ENCODE data around the gene SERPINA4.

The SERPINA4 gene

GRCh38 chr14:94582199-94582750 lies 21.0 kb downstream of the SERPINA4 start:
- no peak overlapping the region for H3K4me3 ChIP-seq (ENCODE audit: low read depth, low read length)
- TF ChIP-seq CTCF (IDR thresholded peaks at IDR 0.05; ENCODE audit: borderline replicate concordance, insufficient read depth, low read depth, low read length): no peak

- no peak overlapping the region for H3K4me3 ChIP-seq (ENCODE audit: low read depth, low read length)
- TF ChIP-seq CTCF (IDR thresholded peaks at IDR 0.05; ENCODE audit: borderline replicate concordance, insufficient read depth, low read depth, low read length): no peak
Observed at GRCh38 chr14:94582851-94583250, 21.6 kb downstream of the SERPINA4 start.

- TF ChIP-seq CTCF (IDR thresholded peaks at IDR 0.05; ENCODE audit: borderline replicate concordance, insufficient read depth, low read depth, low read length): no peak
- H3K4me3 ChIP-seq (ENCODE audit: low read depth, low read length): no peak overlapping the region
Observed at GRCh38 chr14:94583557-94583956, 22.3 kb downstream of the SERPINA4 start.

- H3K4me3 ChIP-seq (ENCODE audit: low read depth, low read length): no peak overlapping the region
- TF ChIP-seq CTCF (IDR thresholded peaks at IDR 0.05; ENCODE audit: borderline replicate concordance, insufficient read depth, low read depth, low read length): no peak
Observed at GRCh38 chr14:94584591-94585280, 23.5 kb downstream of the SERPINA4 start.

- no peak for TF ChIP-seq CTCF (IDR thresholded peaks at IDR 0.05; ENCODE audit: borderline replicate concordance, insufficient read depth, low read depth, low read length)
- H3K4me3 ChIP-seq (ENCODE audit: low read depth, low read length): no peak overlapping the region
Observed at GRCh38 chr14:94586635-94587034, 25.4 kb downstream of the SERPINA4 start.

- TF ChIP-seq CTCF (IDR thresholded peaks at IDR 0.05; ENCODE audit: borderline replicate concordance, insufficient read depth, low read depth, low read length): no peak
- H3K4me3 ChIP-seq (ENCODE audit: low read depth, low read length): no peak overlapping the region
Observed at GRCh38 chr14:94588311-94588710, 27.1 kb downstream of the SERPINA4 start.

- TF ChIP-seq CTCF (IDR thresholded peaks at IDR 0.05; ENCODE audit: borderline replicate concordance, insufficient read depth, low read depth, low read length): no peak
- no peak overlapping the region for H3K4me3 ChIP-seq (ENCODE audit: low read depth, low read length)
Observed at GRCh38 chr14:94591073-94591472, 29.8 kb downstream of the SERPINA4 start.

Measured in GM12875 (cell line).